EH (cell line): ENCODE results near the gene SUGCT.
A peak's percentile ranks its signal among the peaks of the same experiment; 100 is the strongest.
"Not testable (repeated sequence)": the region's sequence is repeated elsewhere in the genome, so short reads cannot be mapped to it uniquely, and the experiment has no call there.

Source experiments
- DNase-seq: peaks from one replicate; pipeline ENCODE4 v3.0.0-alpha.2; 2015; ENCODE audit warnings: low read depth

Gene SUGCT

GRCh38 chr7:40405991-40406390, 271.2 kb downstream of the SUGCT start:
- no peak for DNase-seq

GRCh38 chr7:40412323-40412722, 277.5 kb downstream of the SUGCT start:
- no peak for DNase-seq

GRCh38 chr7:40414704-40415103, 279.9 kb downstream of the SUGCT start:
- DNase-seq = not testable (repeated sequence)

GRCh38 chr7:40418448-40418847, 283.6 kb downstream of the SUGCT start:
- DNase-seq = no peak

- DNase-seq = no peak
Observed at GRCh38 chr7:40418983-40419382, 284.2 kb downstream of the SUGCT start.

- no peak for DNase-seq
Observed at GRCh38 chr7:40419806-40420205, 285.0 kb downstream of the SUGCT start.

GRCh38 chr7:40421433-40421832, 286.6 kb downstream of the SUGCT start:
- no peak for DNase-seq

GRCh38 chr7:40425696-40426095, 290.9 kb downstream of the SUGCT start:
- DNase-seq = no peak

GRCh38 chr7:40428421-40428820, 293.6 kb downstream of the SUGCT start:
- DNase-seq = no peak

- DNase-seq = no peak
Observed at GRCh38 chr7:40429826-40430225, 295.0 kb downstream of the SUGCT start.

GRCh38 chr7:40432046-40432445, 297.2 kb downstream of the SUGCT start:
- no peak for DNase-seq

GRCh38 chr7:40436710-40437109, 301.9 kb downstream of the SUGCT start:
- peak; percentile 23 for DNase-seq

GRCh38 chr7:40437498-40437897, 302.7 kb downstream of the SUGCT start:
- DNase-seq = peak; percentile 99

- peak; percentile 76 for DNase-seq
Observed at GRCh38 chr7:40437936-40438634, 303.3 kb downstream of the SUGCT start.

- peak; percentile 37 for DNase-seq
Observed at GRCh38 chr7:40439686-40440085, 304.9 kb downstream of the SUGCT start.

GRCh38 chr7:40447345-40447744, 312.5 kb downstream of the SUGCT start:
- no peak for DNase-seq

GRCh38 chr7:40455485-40455884, 320.7 kb downstream of the SUGCT start:
- peak; percentile 26 for DNase-seq

- no peak for DNase-seq
Observed at GRCh38 chr7:40457776-40458480, 323.1 kb downstream of the SUGCT start.

- DNase-seq = no peak
Observed at GRCh38 chr7:40463446-40463845, 328.6 kb downstream of the SUGCT start.

- DNase-seq = peak; percentile 98
Observed at GRCh38 chr7:40468891-40469864, 334.4 kb downstream of the SUGCT start.

GRCh38 chr7:40470091-40470592, 335.3 kb downstream of the SUGCT start:
- peak; percentile 91 for DNase-seq

- DNase-seq = peak; percentile 64
Observed at GRCh38 chr7:40470817-40471216, 336.0 kb downstream of the SUGCT start.
